Liver (tissue), 3 donors: ENCODE measurements around the gene NF2.

Source experiments
- EGR1 ChIP-seq, 2 donors: IDR thresholded peaks; 2 replicates each; pipeline ENCODE4 v1.6.1; 2016 to 2018; ENCODE audit warnings: antibody characterized with exemption in 2 of 2, low read depth in 2 of 2
- GABPA ChIP-seq, 2 donors: IDR thresholded peaks in 1 of 2; conservative IDR thresholded peaks in 1 of 2; 2 replicates each; pipeline ENCODE4 v1.6.1; 2016; ENCODE audit warnings: antibody characterized with exemption in 2 of 2, mild to moderate bottlenecking in 1 of 2, moderate library complexity in 1 of 2
- JUND ChIP-seq, 2 donors: IDR thresholded peaks; 2 replicates each; pipeline ENCODE4 v1.6.1; 2016; ENCODE audit warnings: antibody characterized with exemption in 2 of 2
- SP1 ChIP-seq: IDR thresholded peaks from 2 replicates; pipeline ENCODE4 v1.6.1; 2018; ENCODE audit warnings: antibody characterized with exemption, mild to moderate bottlenecking
- TAF1 ChIP-seq: conservative IDR thresholded peaks from 2 replicates; pipeline ENCODE4 v1.6.1; 2016; ENCODE audit warnings: antibody characterized with exemption, mild to moderate bottlenecking
- YY1 ChIP-seq: IDR thresholded peaks from 2 replicates; pipeline ENCODE4 v1.6.1; 2016; ENCODE audit warnings: antibody characterized with exemption, mild to moderate bottlenecking
- TF ChIP-seq, protein P1 (sequence below): fragments of 150-350 bp; IDR thresholded peaks from 2 replicates; pipeline ENCODE4 v1.5.1; 2017; ENCODE audit warnings: improper control_type of control experiment, low read depth, low read length; ENCODE audit not compliant: missing input control
- donor health status: healthy.
- donor health status: healthy.

- TF ChIP-seq SP1, result no peak
- TF ChIP-seq, protein P1, sequence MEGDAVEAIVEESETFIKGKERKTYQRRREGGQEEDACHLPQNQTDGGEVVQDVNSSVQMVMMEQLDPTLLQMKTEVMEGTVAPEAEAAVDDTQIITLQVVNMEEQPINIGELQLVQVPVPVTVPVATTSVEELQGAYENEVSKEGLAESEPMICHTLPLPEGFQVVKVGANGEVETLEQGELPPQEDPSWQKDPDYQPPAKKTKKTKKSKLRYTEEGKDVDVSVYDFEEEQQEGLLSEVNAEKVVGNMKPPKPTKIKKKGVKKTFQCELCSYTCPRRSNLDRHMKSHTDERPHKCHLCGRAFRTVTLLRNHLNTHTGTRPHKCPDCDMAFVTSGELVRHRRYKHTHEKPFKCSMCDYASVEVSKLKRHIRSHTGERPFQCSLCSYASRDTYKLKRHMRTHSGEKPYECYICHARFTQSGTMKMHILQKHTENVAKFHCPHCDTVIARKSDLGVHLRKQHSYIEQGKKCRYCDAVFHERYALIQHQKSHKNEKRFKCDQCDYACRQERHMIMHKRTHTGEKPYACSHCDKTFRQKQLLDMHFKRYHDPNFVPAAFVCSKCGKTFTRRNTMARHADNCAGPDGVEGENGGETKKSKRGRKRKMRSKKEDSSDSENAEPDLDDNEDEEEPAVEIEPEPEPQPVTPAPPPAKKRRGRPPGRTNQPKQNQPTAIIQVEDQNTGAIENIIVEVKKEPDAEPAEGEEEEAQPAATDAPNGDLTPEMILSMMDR, result no peak
- TF ChIP-seq JUND (IDR thresholded peaks at IDR 0.05), result no peak
- TF ChIP-seq EGR1 (IDR thresholded peaks at IDR 0.05; ENCODE audit: low read depth in 2 of 2), result no peak
- TF ChIP-seq TAF1, result no peak
- TF ChIP-seq YY1, result no peak
- TF ChIP-seq GABPA (IDR thresholded peaks at IDR 0.05 in 1 of 2, conservative IDR thresholded peaks at IDR 0.05 in 1 of 2), result no peak
Measured at GRCh38 chr22:29563652-29564460, 39.6 kb upstream of the NF2 start.
